ENCODE data around the gene TMOD1. TPM values are rescaled to one million over a fixed set of nuclear protein-coding genes. Genes with fewer than 3 reads are reported as not detected.

The TMOD1 gene
- total and polyA plus RNA-seq, 9 of the 15 experiments (the other 6 are each of a cell fraction or from before 2014, with no cell fraction given) = 7.1 to 41.2 (median 14.2) TPM

- DNase-seq (ENCODE audit: extremely low read depth in 1 of 4, low spot score in 3 of 4) (peak in 1 of 4 experiments; percentile 17), ATAC-seq (peak; percentile 44; the same call in 1 of the 3 replicates), FAIRE-seq (no peak)
- no peak overlapping the region for H3K4me3 ChIP-seq
- no TSS peak for BruUV-seq (replicated peaks)
- in situ Hi-C loops (cut with MboI) (no loop called here), intact Hi-C loops (cut with micrococcal nuclease) (no loop called here)
- H2AFZ ChIP-seq (ENCODE audit: low read depth, low read length) = no peak overlapping the region
- peaks cover 65% of the 10 kb centered on the region for H3K36me3 ChIP-seq (ENCODE audit: control insufficient read depth, insufficient read depth, low read length)
- H3K4me1 ChIP-seq (replicated peaks in 1 of 2; ENCODE audit: control insufficient read depth in 2 of 2, insufficient read depth in 2 of 2, low read length in 2 of 2) = peaks cover 0 to 16% of the 10 kb centered on the region in 2 experiments; a peak in 3 of 5 replicates
- H3K79me2 ChIP-seq (ENCODE audit: control insufficient read depth, insufficient read depth, low read length) = peaks cover 81% of the 10 kb centered on the region
- 80% methylated on average over 3 of the region's 3 CpGs for WGBS (ENCODE audit: insufficient coverage, low coverage, missing lambda C conversion rate)
- no peaks in the 10 kb centered on the region for H3K9me3 ChIP-seq (replicated peaks; ENCODE audit: control insufficient read depth, insufficient read depth, low read depth, low read length)
- H4K20me1 ChIP-seq (replicated peaks; ENCODE audit: control insufficient read depth, insufficient read depth, low read length) = peaks cover 8% of the 10 kb centered on the region
- no peak overlapping the region for H3K9ac ChIP-seq (ENCODE audit: insufficient read depth in 1 of 2, low read depth in 2 of 2, low read length in 2 of 2)
- H3K27ac ChIP-seq (ENCODE audit: extremely low read depth, low read depth, low read length) = no peak overlapping the region
- ChIA-PET POLR2A (interaction anchor here (0.6 to 1.2 kb wide), 3 partner anchors 18 to 40 kb away, joined by 3 to 4 read pairs (median 3); no protein-coding TSS in a partner anchor), CTCF (ENCODE audit: low intra/inter-chr PET ratio) (no interaction called here)
- peaks cover 6% of the 10 kb centered on the region for H3K9me1 ChIP-seq (ENCODE audit: control insufficient read depth, insufficient read depth, low read length)
- no peak overlapping the region for H3K4me2 ChIP-seq (ENCODE audit: insufficient read depth, low read length)
- TF ChIP-seq CTCF (IDR thresholded peaks at IDR 0.05 in 2 of 3, conservative IDR thresholded peaks at IDR 0.05 in 1 of 3; ENCODE audit: insufficient read depth in 2 of 3, low read depth in 1 of 3, low read length in 3 of 3) (peak in 2 of 3 experiments; percentile 30 to 43; a peak in 3 of 6 replicates), ZNF398 (CRISPR knock-in tag; IDR thresholded peaks at IDR 0.05) (no peak)
- H3K27me3 ChIP-seq (ENCODE audit: control insufficient read depth in 2 of 2, insufficient read depth in 2 of 2, low read length in 2 of 2) = no peaks in the 10 kb centered on the region
Observed at GRCh38 chr9:97638666-97639065, 137.2 kb downstream of the TMOD1 start.

Measured in K562 (cell line).